Psoas muscle (tissue), 8 donors: Measurements from ENCODE around the gene VKORC1L1. TPM values are rescaled to one million over a fixed set of nuclear protein-coding genes. Genes with fewer than 3 reads are reported as not detected.

Experiments
- ATAC-seq, 4 donors: fragments of 200-7000 bp; cut with Tn5 transposase; one replicate each; pipeline ENCODE4 v1.9.1; 2020; ENCODE audit warnings: moderate library complexity in 3 of 4, mild to moderate bottlenecking in 2 of 4
- DNase-seq, 2 donors: peaks; one replicate each; pipeline ENCODE4 v3.0.0-alpha.2; 2020
- H3K27ac ChIP-seq: fragments of 200-600 bp; one replicate; pipeline ENCODE4 v1.8.0; 2022
- H3K27me3 ChIP-seq, 3 donors: fragments of 200-600 bp in 1 of 3; one replicate each; pipeline versions ENCODE4 v1.6.1 to v1.8.0; 2013 to 2022; ENCODE audit warnings: low read length in 2 of 3, mild to moderate bottlenecking in 2 of 3, moderate library complexity in 1 of 3; ENCODE audit not compliant: insufficient read depth in 3 of 3
- H3K36me3 ChIP-seq, 2 donors: fragments of 200-600 bp in 1 of 2; one replicate each; pipeline versions ENCODE4 v1.6.1 to v1.8.0; 2013 to 2022; ENCODE audit warnings: low read depth in 1 of 2, mild to moderate bottlenecking in 1 of 2, moderate library complexity in 1 of 2; ENCODE audit not compliant: insufficient read depth in 1 of 2
- H3K4me1 ChIP-seq: fragments of 200-600 bp; one replicate; pipeline ENCODE4 v1.8.0; 2022
- H3K4me3 ChIP-seq: fragments of 200-600 bp; one replicate; pipeline ENCODE4 v1.8.0; 2022; ENCODE audit warnings: mild to moderate bottlenecking
- H3K9me3 ChIP-seq: fragments of 200-600 bp; one replicate; pipeline ENCODE4 v1.8.0; 2022
- CTCF ChIP-seq: fragments of 200-600 bp; IDR thresholded peaks from one replicate; pipeline ENCODE4 v1.8.0; 2022; ENCODE audit warnings: antibody characterized with exemption
- WGBS, 3 donors: extraction: QIAGEN DNeasy Blood & Tissue Kit; methylation state at CpG; one replicate each; pipeline versions ENCODE4 v1.1.6 to v1.1.7; 2013; 5-methylcytosine and 5-hydroxymethylcytosine counted together
- intact Hi-C, 2 donors: fragments of 100-400 bp; cut with DNase I; formaldehyde crosslinking; loops; one replicate each; pipeline versions ENCODE4 v1.11.0 to v1.14.2; 2022
- polyA plus RNA-seq, 3 donors: library from polyadenylated mRNA; stranded (reverse); fragments of 200-250 nt; gene quantifications; one replicate each; pipeline ENCODE4 v1.2.3, GENCODE V29; 2013
- total RNA-seq, 4 donors: library from RNA; stranded (reverse); fragmentation: NEBNext Ultra II Directional in 2 of 4; extraction: Animal tissue kit (Norgen Biotek cat#: 25700) in 2 of 4; gene quantifications; one replicate each; pipeline versions ENCODE4 v1.2.1 to v1.2.4, GENCODE V29; 2021 to 2023
- donor health status: healthy with polysubstance abuse.
- donor health status: DM: no; HTN: no; CAD: no; lungs with moderate emphysema.
- donor health status: Bipolar disorder and iron deficiency.
- donor health status: healthy.
- donor health status: DM: yes; HTN: yes; CAD: no.
- donor health status: DM: no; HTN: no; CAD: no.
- donor health status: DM: no; HTN: no; CAD: no.
- donor health status: DM: yes; HTN: yes; CAD: no.

Gene VKORC1L1
- total and polyA plus RNA-seq, 7 donors: 9.9 to 24.4 (median 19.4) TPM

GRCh38 chr7:65978891-65979582 lies 106.2 kb downstream of the VKORC1L1 start:
- intact Hi-C loops: loop anchor here in 1 of 2 donors (10.0 kb wide), 1 partner anchor 84 kb away; no protein-coding TSS in a partner anchor
- Histone ChIP-seq H3K9me3 (no peaks in the 10 kb centered on the region), H3K4me1 (peaks cover 13% of the 10 kb centered on the region), H3K36me3 (peaks cover 6 to 52% of the 10 kb centered on the region in 2 donors), H3K4me3 (no peak overlapping the region), H3K27me3 (no peaks in the 10 kb centered on the region), H3K27ac (no peak overlapping the region)
- no peak for ATAC-seq
- no peak for TF ChIP-seq CTCF
- 92 to 96% (median 94%) methylated on average over 18 of the region's 18 CpGs for WGBS, 3 donors
- DNase-seq: no peak

- no peak for TF ChIP-seq CTCF
- no peak for DNase-seq
- no peak for ATAC-seq
- Histone ChIP-seq H3K36me3 (peaks cover 4 to 44% of the 10 kb centered on the region in 2 donors), H3K4me3 (peak overlapping the region; percentile 85), H3K27ac (no peak overlapping the region), H3K4me1 (peaks cover 13% of the 10 kb centered on the region), H3K9me3 (no peaks in the 10 kb centered on the region), H3K27me3 (no peaks in the 10 kb centered on the region)
- WGBS, 3 donors: 91 to 93% (median 91%) methylated on average over 29 of the region's 29 CpGs
- intact Hi-C loops: loop anchor here in 1 of 2 donors (10.0 kb wide), 2 partner anchors 85 to 105 kb away; partner anchors contain the start of gene VKORC1L1
These were observed 107.0 kb downstream of the VKORC1L1 start for GRCh38 chr7:65979583-65980477.

GRCh38 chr7:65980478-65981250 lies 107.8 kb downstream of the VKORC1L1 start:
- peak; percentile 47 to 79 for DNase-seq
- no peak for TF ChIP-seq CTCF
- Histone ChIP-seq H3K9me3 (no peaks in the 10 kb centered on the region), H3K36me3 (peaks cover 4 to 35% of the 10 kb centered on the region in 2 donors), H3K27me3 (no peaks in the 10 kb centered on the region), H3K27ac (peak overlapping the region; percentile 80), H3K4me1 (peaks cover 13% of the 10 kb centered on the region), H3K4me3 (peak overlapping the region; percentile 85)
- intact Hi-C loops: loop anchor here in 1 of 2 donors (10.0 kb wide), 1 partner anchor 106 kb away; the partner anchor contains the start of gene VKORC1L1
- peak; percentile 10 to 31 (median 25) for ATAC-seq
- WGBS, 3 donors: 43 to 51% (median 48%) methylated on average over 11 of the region's 11 CpGs

- intact Hi-C loops: loop anchor here in 1 of 2 donors (10.0 kb wide), 1 partner anchor 107 kb away; the partner anchor contains the start of gene VKORC1L1
These were observed 109.3 kb downstream of the VKORC1L1 start, which contains the start of gene GUSB for GRCh38 chr7:65981965-65982792. TSS of gene GUSB (minus strand) at chr7:65982213. CDS start at chr7:65982183, 30 bp downstream.

More at GRCh38 chr7:65981965-65982792, 109.3 kb downstream of the VKORC1L1 start, which contains the start of gene GUSB:
- peak; percentile 97 to 100 (median 98) for ATAC-seq
- Histone ChIP-seq H3K4me1 (peaks cover 13% of the 10 kb centered on the region), H3K27ac (peak within 1 kb of the TSS; percentile 80), H3K9me3 (no peaks in the 10 kb centered on the region), H3K36me3 (peaks cover 4 to 22% of the 10 kb centered on the region in 2 donors), H3K4me3 (peak within 1 kb of the TSS; percentile 85), H3K27me3 (no peaks in the 10 kb centered on the region)
- 3 to 5% (median 4%) methylated on average over 53 to 62 of the region's 62 CpGs for WGBS, 3 donors
- no peak for TF ChIP-seq CTCF
- peak; percentile 93 to 96 for DNase-seq
